Limb (tissue), 2 donors: ENCODE data around the gene MGAT3.
"Not testable (repeated sequence)": the region's sequence is repeated elsewhere in the genome, so short reads cannot be mapped to it uniquely, and the experiment has no call there.

Experiments used
- DNase-seq, 2 donors: peaks; one replicate each; pipeline ENCODE4 v3.0.0-alpha.2; 2016; ENCODE audit errors: extremely low spot score in 2 of 2

MGAT3 gene

DNA sequence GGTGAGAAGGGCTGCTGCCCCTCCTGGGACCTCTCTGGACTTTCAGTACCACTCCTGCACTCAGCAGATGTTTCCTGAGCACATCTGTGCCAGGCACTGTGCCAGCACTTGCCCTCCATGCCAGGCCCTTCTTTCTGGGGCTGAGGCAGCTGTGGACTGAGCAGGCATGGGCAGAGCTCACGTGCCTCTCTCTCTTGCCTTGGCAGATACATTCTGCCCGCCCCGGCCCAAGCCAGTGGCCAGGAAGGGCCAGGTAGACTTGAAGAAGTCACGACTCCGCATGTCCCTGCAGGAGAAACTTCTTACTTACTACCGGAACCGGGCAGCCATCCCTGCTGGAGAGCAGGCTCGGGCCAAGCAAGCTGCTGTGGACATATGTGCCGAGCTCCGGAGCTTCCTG is 55.2 kb downstream of the MGAT3 start:
- DNase-seq = no peak

DNA sequence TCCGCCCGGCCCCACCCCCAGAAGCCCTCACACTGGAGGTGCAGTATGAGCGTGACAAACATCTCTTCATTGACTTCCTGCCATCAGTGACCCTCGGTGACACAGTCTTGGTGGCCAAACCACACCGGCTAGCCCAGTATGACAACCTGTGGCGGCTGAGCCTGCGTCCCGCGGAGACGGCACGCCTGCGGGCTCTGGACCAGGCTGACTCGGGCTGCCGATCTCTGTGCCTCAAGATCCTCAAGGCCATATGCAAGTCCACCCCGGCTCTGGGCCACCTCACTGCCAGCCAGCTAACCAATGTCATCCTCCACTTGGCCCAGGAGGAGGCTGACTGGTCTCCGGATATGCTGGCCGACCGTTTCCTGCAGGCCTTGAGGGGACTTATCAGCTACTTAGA is 57.0 kb downstream of the MGAT3 start:
- no peak for DNase-seq

DNA sequence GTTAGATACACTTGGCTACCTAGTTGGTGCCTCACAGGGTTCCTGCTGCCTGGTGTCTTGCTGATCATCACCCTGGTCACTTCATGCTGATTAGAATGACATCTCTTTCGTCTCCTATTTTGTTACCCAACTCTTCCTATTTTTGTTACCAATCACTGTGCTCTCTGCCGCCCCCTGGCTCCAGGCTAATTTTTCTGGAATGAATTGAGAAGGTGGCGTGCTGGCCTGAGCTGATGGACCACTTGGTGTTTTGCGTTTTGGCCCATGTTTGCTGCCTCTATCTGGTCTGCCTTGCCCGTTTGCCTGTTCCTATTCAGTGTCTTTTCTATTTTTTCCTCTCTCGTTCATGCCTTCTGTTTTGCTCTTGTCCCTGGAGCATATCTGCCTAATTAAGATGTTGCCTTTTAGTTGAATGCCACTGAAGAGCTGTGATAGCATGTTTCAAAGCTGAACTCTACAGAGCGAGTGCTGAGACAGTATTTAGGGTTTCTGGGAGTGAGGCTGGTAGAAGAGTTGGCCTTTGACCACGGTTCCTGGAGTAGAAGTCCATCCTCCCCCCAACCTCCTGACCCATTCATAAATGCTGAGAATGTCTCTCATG is 57.7 kb downstream of the MGAT3 start:
- no peak for DNase-seq

DNA sequence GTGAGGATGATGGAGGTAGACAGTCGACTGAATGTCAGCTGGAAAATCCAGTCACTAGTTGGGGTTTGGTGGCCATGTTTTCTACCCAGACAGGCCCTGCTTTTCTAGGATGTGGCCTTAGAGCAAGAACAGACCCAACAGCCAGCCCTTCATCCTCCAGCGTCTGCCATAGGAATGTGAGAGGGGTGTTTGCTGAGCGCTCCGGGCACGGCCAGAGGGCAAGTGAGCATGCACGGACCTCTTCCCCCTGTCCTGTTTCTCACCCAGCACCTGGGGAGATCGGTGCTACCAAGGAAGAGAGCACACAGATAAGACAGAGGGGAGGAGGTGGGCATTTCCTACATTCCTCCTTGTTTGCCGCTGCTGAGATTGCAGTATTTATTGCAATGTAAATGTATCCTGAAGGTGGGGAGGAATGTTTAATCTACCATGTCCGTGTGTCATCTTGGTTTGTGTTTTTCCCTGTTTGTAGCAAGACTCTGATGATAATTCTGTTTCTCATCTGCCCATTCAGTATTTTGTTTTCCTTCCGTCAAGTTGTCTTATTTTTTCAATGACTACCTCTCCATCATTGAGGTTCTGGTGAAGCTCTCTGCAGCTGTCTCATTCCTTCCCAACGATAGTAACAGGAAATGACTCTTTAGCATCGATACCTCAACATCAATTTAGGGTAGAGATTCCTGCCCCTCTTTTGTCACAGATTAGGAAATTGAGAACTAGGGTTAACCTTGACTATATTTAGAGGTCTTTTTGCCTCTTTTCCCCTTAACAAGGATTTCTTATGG is 58.6 kb downstream of the MGAT3 start:
- DNase-seq = no peak

DNA sequence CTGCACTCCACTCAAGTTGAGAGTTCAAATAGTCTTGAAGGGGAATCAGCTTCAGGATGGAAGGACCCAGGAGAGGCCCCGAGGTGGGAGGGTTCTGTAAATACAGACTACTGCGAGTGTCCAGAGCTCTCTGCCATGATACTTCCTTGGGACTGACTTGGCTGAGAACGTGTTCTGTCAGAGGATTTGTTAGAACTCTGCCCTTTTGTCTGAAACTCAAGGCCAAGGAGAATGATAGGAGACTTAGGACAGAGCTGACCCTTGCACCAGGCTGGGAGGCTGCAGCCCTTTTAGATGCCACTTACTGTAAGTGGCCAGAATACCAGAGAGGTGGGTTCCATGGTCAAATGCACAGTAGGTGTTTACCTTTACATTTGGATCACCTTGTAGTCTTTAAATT is 60.7 kb downstream of the MGAT3 start:
- no peak for DNase-seq

DNA sequence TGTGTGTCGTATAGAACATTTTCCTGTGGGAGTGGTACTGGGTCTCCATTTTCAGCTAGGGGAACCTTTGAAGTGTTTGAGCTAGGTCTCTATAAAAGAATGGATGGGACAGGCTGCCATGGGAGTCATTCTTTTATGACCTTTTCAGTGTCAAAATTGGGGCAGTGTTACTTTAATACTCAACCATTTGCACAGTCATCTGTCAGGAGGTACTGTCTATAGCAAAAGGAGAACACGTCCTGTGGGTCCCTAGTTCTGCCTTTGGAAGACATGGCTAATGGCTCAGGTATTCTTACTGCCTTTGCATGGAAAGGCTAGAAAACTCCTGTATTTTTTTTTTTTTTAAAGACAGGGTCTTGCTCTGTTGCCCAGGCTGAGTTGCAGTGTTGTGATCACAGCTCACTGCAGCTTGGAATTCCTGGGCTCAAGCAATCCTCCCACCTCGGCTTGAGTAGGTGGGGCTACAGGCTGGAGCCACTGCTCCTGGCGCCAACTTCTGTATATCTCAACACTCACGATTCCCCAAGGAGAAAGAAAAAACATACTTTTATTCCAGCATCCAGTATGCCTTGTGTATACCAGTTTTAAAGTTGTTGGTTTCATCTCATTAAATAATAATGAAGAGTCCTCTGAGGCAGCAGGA is 61.5 kb downstream of the MGAT3 start:
- DNase-seq = no peak

DNA sequence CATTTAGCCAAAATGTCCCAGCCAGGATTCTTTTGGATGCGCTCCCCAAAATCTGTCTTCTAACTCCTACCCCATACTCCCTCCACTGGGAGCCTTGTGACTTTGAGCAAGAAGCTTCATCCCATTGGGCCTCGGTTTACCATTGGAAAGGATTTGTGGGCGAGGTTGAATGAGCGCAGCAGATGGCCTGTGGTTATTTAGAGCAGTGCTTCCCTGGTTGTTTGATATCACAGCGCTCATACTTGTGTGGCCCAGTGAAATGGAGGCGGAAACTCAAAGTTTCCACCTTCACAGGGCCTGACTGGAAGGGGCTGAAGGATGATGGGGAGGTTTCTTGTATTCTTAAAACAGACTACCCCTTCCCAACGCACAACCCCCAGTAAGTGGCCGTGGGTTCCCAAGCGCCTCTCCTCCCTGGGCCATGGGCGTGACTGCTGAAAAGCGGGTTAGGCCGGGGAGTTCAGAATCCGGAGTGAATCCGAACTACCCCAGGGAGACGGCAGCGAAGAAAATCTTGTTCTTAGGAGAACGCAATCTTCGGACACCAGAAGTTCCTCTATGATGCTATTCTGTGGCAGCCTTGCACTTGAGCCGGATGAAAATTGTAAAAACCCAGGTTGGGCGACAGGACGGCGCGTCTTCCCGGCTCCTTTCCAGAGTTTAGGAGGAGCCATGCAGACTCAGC is 62.3 kb downstream of the MGAT3 start:
- no peak for DNase-seq

DNA sequence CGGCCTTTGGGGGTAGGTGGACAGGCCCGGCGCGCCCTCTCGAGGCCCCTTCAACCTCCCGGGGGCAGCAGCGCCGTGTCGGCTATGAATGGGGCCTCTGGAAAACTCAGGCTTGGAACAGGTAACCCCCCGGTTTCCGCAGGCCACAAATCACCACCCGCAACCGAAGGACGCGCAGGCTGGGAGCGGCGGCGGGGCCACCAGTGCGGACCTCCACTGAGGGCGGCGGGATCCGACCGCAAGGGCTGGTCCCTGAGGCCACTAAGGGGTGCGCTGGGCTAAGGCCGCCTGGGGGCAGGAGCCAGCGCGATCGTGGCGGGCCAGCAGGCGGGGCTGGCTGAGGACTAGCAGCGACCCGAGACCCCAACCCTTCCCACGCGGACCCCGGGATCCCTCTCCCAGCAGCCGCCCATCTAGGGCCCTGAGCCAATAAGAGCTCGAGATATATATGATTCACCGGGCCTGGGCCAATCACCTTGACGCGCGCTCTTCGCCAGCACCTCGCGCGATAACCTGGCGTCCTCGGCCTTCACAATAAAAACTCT is 62.9 kb downstream of the MGAT3 start:
- peak in 1 of 2 donors; percentile 99 for DNase-seq

DNA sequence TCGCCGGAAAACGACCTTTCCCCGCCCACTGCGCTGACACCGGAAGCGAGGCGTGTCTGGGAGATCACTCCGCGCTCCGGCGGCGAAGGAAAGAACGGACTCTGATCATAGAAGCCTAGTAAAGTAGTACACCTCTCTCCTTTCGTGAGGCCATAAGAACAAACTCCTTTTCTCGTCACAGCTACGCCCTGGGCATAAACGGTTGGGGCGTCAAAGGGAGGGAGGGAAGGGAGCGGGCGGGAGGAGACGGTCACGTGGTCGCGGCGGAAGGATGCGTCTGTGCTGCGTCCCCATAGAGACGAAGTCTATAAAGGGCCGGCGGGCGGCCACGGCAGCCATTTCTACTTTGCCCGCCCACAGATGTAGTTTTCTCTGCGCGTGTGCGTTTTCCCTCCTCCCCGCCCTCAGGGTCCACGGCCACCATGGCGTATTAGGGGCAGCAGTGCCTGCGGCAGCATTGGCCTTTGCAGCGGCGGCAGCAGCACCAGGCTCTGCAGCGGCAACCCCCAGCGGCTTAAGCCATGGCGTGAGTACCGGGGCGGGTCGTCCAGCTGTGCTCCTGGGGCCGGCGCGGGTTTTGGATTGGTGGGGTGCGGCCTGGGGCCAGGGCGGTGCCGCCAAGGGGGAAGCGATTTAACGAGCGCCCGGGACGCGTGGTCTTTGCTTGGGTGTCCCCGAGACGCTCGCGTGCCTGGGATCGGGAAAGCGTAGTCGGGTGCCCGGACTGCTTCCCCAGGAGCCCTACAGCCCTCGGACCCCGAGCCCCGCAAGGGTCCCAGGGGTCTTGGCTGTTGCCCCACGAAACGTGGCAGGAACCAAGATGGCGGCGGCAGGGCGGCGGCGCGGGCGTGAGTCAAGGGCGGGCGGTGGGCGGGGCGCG is 63.7 kb downstream of the MGAT3 start, which contains the start of gene ATF4:
Gene ATF4, plus strand, starts transcription at position 337 of the 880 bp plus-strand sequence. CDS start 884 bp downstream, outside the sequence.
- peak; percentile 66 to 97 for DNase-seq

DNA sequence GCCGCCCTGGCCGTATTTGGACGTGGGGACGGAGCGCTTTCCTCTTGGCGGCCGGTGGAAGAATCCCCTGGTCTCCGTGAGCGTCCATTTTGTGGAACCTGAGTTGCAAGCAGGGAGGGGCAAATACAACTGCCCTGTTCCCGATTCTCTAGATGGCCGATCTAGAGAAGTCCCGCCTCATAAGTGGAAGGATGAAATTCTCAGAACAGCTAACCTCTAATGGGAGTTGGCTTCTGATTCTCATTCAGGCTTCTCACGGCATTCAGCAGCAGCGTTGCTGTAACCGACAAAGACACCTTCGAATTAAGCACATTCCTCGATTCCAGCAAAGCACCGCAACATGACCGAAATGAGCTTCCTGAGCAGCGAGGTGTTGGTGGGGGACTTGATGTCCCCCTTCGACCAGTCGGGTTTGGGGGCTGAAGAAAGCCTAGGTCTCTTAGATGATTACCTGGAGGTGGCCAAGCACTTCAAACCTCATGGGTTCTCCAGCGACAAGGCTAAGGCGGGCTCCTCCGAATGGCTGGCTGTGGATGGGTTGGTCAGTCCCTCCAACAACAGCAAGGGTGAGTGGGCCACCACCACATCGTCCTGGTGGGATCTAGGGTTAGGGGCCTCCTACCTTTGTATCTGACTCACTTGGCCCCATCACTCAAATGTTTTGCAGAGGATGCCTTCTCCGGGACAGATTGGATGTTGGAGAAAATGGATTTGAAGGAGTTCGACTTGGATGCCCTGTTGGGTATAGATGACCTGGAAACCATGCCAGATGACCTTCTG is 64.5 kb downstream of the MGAT3 start:
- not testable (repeated sequence) for DNase-seq

DNA sequence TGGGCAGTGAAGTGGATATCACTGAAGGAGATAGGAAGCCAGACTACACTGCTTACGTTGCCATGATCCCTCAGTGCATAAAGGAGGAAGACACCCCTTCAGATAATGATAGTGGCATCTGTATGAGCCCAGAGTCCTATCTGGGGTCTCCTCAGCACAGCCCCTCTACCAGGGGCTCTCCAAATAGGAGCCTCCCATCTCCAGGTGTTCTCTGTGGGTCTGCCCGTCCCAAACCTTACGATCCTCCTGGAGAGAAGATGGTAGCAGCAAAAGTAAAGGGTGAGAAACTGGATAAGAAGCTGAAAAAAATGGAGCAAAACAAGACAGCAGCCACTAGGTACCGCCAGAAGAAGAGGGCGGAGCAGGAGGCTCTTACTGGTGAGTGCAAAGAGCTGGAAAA is 65.3 kb downstream of the MGAT3 start:
- DNase-seq = not testable (repeated sequence)

DNA sequence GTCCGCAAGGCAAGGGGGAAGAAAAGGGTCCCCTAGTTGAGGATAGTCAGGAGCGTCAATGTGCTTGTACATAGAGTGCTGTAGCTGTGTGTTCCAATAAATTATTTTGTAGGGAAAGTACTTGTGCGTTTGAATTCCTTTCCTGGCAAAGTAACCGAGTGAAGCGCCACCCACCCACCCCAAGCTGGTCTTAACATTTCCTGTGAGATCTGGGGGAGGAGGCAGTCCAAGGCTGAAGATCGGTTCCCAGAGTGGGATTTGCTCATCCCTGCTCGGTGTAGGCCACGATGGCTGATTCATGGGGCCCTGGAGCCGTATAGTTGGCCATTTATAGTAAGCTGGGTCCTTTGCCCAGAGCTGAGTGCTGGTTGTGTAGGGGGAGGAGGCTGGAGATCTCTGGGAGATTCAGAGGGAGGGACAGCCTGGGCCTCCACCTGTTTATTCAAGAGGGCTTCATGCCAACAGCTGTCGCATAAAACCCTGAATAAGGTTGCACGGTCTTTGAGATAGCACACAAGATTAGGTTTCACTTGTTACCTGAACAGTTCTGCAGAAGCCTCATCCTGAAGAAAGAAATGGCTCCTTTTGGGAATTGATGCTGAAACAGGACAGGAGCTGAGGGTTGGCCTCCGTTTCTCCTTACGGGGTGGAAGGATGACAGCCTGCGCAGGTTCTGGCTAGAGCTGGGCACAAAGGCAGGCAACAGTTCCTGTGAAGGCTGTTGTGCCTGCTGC is 65.9 kb downstream of the MGAT3 start:
- peak in 1 of 2 donors; percentile 44 for DNase-seq

DNA sequence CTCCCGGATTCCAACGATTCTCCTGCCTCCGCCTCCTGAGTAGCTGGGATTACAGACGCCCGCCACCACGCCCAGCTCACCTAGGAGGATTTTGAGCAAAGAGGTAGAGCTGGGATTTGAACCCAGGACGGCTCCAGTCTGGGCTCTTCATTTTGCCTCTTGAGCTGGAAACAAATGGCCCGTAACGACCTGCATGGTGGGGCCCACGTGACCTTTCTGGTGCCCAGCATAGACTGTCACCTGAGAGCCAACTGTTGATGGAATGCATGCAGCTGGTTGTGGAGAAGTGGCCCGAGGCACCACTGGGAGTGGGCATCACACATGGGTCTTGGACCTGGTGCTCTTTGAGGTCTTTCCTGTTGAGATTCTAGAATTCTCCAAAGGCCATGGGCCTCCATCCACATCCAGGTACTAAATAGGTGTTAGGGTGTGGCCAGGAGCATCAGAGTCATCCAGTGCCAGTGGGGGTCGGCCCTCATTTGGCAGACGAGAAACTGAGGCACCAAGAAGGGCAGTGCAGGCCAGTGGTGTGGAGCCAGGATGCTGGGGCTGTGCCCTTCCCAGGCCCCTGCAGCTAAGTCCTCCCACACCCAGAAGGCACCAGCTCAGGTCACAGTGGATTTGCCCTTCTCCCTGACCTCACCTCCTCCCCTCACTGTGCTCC is 67.4 kb downstream of the MGAT3 start:
- no peak for DNase-seq

DNA sequence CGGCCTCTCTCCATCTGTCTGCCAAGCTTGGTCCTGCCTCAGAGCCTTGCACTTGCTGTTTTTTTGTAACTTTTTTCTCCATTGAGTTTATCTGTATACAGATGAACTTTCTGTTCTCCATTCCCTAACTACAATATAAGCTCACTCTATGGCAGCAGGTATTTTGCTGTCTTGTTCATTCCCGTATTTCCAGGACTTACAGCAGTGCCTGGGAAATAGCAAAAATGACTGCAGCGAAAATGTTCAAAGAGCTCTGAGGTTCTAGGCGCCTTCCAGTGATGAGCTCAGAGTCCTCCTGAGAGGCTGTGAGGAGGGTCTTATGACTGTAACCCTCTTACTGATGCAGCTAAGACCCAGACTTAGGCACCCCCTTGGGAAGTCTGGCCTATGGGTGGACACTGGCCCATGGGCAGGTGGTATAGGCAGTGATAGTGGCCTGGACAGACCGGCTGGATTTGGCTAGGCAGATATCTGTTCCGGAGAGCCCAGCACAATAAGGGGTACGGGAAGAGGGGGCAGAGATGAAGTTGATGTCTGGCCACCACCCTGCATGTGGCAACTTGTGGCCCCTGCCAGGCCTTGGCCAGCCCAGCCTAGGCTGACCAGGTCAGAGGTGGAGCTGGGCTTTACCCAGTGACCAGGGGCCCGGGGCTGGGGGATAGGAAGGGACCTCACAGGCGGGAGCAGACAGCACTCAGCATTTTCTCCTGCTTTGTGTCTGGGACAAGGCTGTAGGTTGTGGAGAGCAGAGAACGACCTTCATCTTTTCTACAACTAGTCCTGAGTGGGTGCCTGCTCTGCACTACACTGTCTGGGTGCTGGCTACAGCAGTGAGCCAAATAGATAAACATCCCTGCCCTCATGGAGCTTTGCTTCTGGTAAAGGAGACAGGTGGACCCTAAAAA is 68.2 kb downstream of the MGAT3 start:
- DNase-seq = no peak

DNA sequence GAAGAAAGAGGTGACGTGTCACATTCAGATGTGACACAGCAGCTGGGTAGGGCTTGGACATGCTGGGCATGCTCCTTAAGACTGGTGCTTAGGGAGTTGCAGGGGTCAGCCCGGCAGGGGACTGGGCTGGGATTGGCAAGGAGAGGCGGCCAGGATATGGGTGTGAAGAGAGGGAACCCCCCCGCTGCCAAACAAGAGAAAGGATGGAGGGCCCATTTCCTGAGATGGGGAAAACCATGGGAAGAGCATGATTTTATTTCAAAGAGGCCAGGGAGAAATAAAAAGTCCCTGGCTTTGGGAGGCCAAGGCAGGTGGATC is 68.8 kb downstream of the MGAT3 start:
- DNase-seq = no peak

DNA sequence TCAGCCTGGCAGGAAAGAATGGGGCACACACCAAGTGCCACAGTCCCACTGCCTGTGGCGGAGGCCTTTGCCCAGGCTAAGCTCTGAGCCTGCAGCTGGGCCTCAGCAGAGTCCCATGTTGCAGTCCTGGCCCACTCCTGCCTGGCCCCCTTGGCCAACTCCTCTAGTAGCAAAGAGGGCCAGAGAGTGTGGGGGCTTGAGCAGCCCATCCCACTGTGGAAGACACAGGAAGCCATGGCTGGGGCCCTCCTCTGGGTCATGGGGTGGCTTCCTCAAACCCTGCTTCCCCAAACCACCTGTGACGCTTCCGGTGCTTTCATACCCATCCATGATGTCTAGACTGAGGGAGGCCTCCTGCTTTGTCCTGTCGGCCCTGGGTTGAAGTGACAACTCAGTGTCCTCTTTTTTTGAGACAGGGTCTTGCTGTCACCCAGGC is 69.9 kb downstream of the MGAT3 start:
- no peak for DNase-seq

DNA sequence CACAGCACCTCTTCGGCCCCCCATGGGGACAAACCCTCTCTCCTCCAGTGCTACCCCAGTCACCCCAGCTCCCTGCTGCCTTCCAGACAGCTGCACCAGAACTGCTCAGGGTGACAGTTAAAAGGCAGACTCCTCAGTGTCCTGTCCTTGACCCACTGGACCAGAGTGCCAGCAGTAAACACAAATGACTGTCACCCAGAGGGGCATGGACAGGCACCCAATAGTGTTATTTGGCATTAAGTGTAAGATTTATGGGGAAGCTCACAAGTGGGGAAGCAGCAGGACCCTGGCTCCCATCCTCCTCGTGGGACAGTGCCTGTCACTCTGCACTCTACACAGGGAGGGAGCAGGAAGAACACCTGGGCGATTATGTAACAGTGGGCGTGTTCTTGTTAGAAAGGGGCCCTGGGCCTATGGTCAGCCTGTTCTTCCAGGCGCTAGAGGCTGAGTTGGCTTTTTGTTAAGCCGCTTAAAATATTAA is 70.7 kb downstream of the MGAT3 start:
- no peak for DNase-seq
